ENCODE measurements around the gene HLF. TPM values are rescaled to one million over a fixed set of nuclear protein-coding genes. Genes with fewer than 3 reads are reported as not detected.

The HLF gene
- total and polyA plus RNA-seq, 2 of the 4 experiments (the other 2 are of a cell fraction) = 0.18 TPM; not detected in 1

DNA sequence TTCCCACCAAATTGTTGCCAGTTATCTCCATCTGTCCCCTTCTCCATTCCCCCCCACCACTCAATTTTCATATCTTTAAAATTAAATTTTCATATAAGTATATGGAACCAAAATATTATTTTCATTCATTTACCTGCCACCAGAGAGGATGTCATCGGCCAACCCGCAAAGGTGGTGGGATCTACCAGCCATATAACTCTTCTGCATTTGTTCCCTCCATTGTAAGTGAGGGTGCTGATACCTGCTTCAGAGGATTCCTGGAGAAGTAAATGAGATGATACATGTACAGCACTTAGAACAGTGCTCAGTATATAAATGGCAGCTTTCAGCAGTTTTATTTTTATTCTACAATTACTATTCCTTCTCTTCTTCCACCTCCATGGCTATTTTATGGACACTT is 15.0 kb downstream of the HLF start:
- no peak overlapping the region for H4K8ac ChIP-seq (ENCODE audit: low read depth in 2 of 2, low read length in 2 of 2)
- H3K36me3 ChIP-seq (ENCODE audit: control insufficient read depth, insufficient read depth, low read length) = no peaks in the 10 kb centered on the region
- no peak overlapping the region for H2BK20ac ChIP-seq (ENCODE audit: low read depth, low read length)
- H4K5ac ChIP-seq (ENCODE audit: low read depth, low read length) = no peak overlapping the region
- WGBS, 2 experiments (ENCODE audit: extremely low coverage in 2 of 2, insufficient read length in 1 of 2) = no CpG with 5 or more reads among the region's 2 CpGs
- no peaks in the 10 kb centered on the region for H4K20me1 ChIP-seq (ENCODE audit: insufficient read depth, low read length)
- no peak overlapping the region for H3K56ac ChIP-seq (ENCODE audit: extremely low read depth, insufficient read depth, low read length)
- H3K79me1 ChIP-seq (ENCODE audit: low read depth in 1 of 2, low read length in 2 of 2) = no peaks in the 10 kb centered on the region
- no TSS peak for BruUV-seq (replicated peaks)
- H3K4ac ChIP-seq (ENCODE audit: low read depth, low read length) = no peak overlapping the region
- DNase-seq = no peak
- no peak overlapping the region for H2BK120ac ChIP-seq (ENCODE audit: low read depth, low read length)
- POLR2A ChIA-PET (ENCODE audit: unreplicated experiment) = no interaction called here
- no peak overlapping the region for H2BK5ac ChIP-seq (ENCODE audit: low read depth, low read length, poor library complexity, severe bottlenecking)
- H3K23ac ChIP-seq (ENCODE audit: low read depth, low read length) = no peak overlapping the region
- H3K4me2 ChIP-seq (ENCODE audit: low read depth, low read length) = no peak overlapping the region
- no peak overlapping the region for H3K18ac ChIP-seq (ENCODE audit: low read depth, low read length)
- H3K9me1 ChIP-seq (ENCODE audit: insufficient read depth, low read length) = no peaks in the 10 kb centered on the region
- H3K9me3 ChIP-seq (ENCODE audit: control insufficient read depth, insufficient read depth, low read length) = no peaks in the 10 kb centered on the region
- H2AK5ac ChIP-seq (ENCODE audit: low read depth, low read length) = no peak overlapping the region
- H2AFZ ChIP-seq (replicated peaks; ENCODE audit: low read length, poor library complexity) = no peak overlapping the region
- in situ Hi-C loops (cut with MboI; ENCODE audit: low sequenced_read_pairs) = no loop called here
- H4K91ac ChIP-seq (ENCODE audit: insufficient read depth, low read depth, low read length) = no peak overlapping the region
- no peak overlapping the region for H3K9ac ChIP-seq (ENCODE audit: low read depth, low read length)
- H3K14ac ChIP-seq (replicated peaks; ENCODE audit: low read depth, low read length) = no peak overlapping the region
- dilution Hi-C loops (cut with HindIII; ENCODE audit: low sequenced_read_pairs, unreplicated experiment) = no loop called here
- no peak for TF ChIP-seq SMC3 (IDR thresholded peaks at IDR 0.05; ENCODE audit: low read depth, low read length)
- TF ChIP-seq, protein P1, sequence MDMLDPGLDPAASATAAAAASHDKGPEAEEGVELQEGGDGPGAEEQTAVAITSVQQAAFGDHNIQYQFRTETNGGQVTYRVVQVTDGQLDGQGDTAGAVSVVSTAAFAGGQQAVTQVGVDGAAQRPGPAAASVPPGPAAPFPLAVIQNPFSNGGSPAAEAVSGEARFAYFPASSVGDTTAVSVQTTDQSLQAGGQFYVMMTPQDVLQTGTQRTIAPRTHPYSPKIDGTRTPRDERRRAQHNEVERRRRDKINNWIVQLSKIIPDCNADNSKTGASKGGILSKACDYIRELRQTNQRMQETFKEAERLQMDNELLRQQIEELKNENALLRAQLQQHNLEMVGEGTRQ (IDR thresholded peaks at IDR 0.05; ENCODE audit: low read depth, low read length) = no peak
- no peak for TF ChIP-seq MXI1 (IDR thresholded peaks at IDR 0.05; ENCODE audit: borderline replicate concordance, low read depth, low read length)
- TF ChIP-seq CHD1 (IDR thresholded peaks at IDR 0.05; ENCODE audit: low read depth, low read length) = no peak
- no peak for TF ChIP-seq RFX5 (IDR thresholded peaks at IDR 0.05; ENCODE audit: low read depth, low read length)
- TF ChIP-seq NFE2L2 (IDR thresholded peaks at IDR 0.05; ENCODE audit: low read depth, low read length) = no peak
- no peak for TF ChIP-seq MAFK (IDR thresholded peaks at IDR 0.05; ENCODE audit: low read depth, low read length)
- TF ChIP-seq, protein P2, sequence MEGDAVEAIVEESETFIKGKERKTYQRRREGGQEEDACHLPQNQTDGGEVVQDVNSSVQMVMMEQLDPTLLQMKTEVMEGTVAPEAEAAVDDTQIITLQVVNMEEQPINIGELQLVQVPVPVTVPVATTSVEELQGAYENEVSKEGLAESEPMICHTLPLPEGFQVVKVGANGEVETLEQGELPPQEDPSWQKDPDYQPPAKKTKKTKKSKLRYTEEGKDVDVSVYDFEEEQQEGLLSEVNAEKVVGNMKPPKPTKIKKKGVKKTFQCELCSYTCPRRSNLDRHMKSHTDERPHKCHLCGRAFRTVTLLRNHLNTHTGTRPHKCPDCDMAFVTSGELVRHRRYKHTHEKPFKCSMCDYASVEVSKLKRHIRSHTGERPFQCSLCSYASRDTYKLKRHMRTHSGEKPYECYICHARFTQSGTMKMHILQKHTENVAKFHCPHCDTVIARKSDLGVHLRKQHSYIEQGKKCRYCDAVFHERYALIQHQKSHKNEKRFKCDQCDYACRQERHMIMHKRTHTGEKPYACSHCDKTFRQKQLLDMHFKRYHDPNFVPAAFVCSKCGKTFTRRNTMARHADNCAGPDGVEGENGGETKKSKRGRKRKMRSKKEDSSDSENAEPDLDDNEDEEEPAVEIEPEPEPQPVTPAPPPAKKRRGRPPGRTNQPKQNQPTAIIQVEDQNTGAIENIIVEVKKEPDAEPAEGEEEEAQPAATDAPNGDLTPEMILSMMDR (conservative IDR thresholded peaks at IDR 0.05; ENCODE audit: low read depth, low read length) = no peak
- TF ChIP-seq FOS (IDR thresholded peaks at IDR 0.05; ENCODE audit: low read depth, low read length) = no peak
- TF ChIP-seq CEBPB (IDR thresholded peaks at IDR 0.05; ENCODE audit: low read depth, low read length) = no peak
- TF ChIP-seq, protein P3, sequence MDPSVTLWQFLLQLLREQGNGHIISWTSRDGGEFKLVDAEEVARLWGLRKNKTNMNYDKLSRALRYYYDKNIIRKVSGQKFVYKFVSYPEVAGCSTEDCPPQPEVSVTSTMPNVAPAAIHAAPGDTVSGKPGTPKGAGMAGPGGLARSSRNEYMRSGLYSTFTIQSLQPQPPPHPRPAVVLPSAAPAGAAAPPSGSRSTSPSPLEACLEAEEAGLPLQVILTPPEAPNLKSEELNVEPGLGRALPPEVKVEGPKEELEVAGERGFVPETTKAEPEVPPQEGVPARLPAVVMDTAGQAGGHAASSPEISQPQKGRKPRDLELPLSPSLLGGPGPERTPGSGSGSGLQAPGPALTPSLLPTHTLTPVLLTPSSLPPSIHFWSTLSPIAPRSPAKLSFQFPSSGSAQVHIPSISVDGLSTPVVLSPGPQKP (IDR thresholded peaks at IDR 0.05; ENCODE audit: borderline replicate concordance, low read depth, low read length) = no peak
- no peak for TF ChIP-seq RAD21 (IDR thresholded peaks at IDR 0.05; ENCODE audit: low read length)
- no peak overlapping the region for H2AK9ac ChIP-seq (replicated peaks; ENCODE audit: low read depth, low read length, poor library complexity)
- ATAC-seq (ENCODE audit: low read depth) = no peak
- CTCF ChIA-PET = no interaction called here
- intact Hi-C loops (cut with micrococcal nuclease) = no loop called here
- H2BK15ac ChIP-seq (ENCODE audit: low read depth, low read length) = no peak overlapping the region
- H3K27ac ChIP-seq (ENCODE audit: insufficient read depth, low read length) = no peak overlapping the region
- 0 out of 2 replicates have a peak, but pooled peaks cover under 1% of the 10 kb centered on the region for H3K4me1 ChIP-seq (ENCODE audit: control insufficient read depth, insufficient read depth, low read length)
- no peak overlapping the region for H3K4me3 ChIP-seq (ENCODE audit: insufficient read depth, low read depth, low read length)
- no peaks in the 10 kb centered on the region; the same call in none of the 2 replicates for H3K27me3 ChIP-seq (ENCODE audit: control insufficient read depth, insufficient read depth, low read length)

Measured in IMR-90 (cell line).